ENCODE data around the gene SLF2. TPM values are rescaled to one million over a fixed set of nuclear protein-coding genes. Genes with fewer than 3 reads are reported as not detected.

SLF2 gene
- total and polyA plus RNA-seq, 2 of the 8 experiments (the other 6 are each of a cell fraction or from before 2014, with no cell fraction given) = 5.5 to 20.9 TPM

DNA sequence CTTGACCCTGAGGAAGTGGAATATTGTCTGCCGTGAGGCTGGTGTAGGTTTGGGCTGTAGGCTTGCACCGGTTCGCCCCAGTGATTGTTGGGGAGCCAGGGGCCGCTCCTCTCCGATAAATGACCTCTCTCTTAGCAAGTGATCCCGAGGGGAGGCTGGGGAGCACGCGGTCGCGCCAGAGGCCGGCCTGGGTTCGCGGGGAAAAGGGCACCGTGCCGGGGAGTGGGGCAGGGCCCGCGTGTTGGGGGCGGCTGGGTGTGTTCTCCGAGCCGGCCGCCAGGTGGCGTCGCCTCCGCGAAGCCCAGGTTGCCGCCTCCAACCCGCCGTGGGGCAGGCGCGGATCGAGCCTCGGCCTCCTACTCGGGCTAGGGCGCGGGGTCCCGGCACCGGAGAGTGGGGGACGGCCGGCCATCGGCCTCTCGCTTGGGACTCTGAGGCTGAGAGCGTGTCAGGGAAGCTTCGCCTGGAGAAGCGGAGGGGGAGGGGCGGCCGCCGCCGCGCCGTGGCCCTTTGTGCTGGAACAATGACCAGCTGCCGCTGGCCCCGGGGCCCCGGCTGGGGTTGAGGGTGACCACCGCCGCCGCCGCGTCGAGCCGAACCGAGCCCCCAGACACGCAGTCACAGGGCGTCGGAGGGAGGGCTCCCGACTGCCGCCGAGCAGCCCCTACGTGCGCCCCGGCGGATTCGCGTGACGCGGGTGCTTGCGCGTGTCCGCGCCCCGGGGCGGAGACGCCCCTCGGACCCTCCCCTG, 86.4 kb downstream of the SLF2 start (continued):
- TF ChIP-seq, protein P1, sequence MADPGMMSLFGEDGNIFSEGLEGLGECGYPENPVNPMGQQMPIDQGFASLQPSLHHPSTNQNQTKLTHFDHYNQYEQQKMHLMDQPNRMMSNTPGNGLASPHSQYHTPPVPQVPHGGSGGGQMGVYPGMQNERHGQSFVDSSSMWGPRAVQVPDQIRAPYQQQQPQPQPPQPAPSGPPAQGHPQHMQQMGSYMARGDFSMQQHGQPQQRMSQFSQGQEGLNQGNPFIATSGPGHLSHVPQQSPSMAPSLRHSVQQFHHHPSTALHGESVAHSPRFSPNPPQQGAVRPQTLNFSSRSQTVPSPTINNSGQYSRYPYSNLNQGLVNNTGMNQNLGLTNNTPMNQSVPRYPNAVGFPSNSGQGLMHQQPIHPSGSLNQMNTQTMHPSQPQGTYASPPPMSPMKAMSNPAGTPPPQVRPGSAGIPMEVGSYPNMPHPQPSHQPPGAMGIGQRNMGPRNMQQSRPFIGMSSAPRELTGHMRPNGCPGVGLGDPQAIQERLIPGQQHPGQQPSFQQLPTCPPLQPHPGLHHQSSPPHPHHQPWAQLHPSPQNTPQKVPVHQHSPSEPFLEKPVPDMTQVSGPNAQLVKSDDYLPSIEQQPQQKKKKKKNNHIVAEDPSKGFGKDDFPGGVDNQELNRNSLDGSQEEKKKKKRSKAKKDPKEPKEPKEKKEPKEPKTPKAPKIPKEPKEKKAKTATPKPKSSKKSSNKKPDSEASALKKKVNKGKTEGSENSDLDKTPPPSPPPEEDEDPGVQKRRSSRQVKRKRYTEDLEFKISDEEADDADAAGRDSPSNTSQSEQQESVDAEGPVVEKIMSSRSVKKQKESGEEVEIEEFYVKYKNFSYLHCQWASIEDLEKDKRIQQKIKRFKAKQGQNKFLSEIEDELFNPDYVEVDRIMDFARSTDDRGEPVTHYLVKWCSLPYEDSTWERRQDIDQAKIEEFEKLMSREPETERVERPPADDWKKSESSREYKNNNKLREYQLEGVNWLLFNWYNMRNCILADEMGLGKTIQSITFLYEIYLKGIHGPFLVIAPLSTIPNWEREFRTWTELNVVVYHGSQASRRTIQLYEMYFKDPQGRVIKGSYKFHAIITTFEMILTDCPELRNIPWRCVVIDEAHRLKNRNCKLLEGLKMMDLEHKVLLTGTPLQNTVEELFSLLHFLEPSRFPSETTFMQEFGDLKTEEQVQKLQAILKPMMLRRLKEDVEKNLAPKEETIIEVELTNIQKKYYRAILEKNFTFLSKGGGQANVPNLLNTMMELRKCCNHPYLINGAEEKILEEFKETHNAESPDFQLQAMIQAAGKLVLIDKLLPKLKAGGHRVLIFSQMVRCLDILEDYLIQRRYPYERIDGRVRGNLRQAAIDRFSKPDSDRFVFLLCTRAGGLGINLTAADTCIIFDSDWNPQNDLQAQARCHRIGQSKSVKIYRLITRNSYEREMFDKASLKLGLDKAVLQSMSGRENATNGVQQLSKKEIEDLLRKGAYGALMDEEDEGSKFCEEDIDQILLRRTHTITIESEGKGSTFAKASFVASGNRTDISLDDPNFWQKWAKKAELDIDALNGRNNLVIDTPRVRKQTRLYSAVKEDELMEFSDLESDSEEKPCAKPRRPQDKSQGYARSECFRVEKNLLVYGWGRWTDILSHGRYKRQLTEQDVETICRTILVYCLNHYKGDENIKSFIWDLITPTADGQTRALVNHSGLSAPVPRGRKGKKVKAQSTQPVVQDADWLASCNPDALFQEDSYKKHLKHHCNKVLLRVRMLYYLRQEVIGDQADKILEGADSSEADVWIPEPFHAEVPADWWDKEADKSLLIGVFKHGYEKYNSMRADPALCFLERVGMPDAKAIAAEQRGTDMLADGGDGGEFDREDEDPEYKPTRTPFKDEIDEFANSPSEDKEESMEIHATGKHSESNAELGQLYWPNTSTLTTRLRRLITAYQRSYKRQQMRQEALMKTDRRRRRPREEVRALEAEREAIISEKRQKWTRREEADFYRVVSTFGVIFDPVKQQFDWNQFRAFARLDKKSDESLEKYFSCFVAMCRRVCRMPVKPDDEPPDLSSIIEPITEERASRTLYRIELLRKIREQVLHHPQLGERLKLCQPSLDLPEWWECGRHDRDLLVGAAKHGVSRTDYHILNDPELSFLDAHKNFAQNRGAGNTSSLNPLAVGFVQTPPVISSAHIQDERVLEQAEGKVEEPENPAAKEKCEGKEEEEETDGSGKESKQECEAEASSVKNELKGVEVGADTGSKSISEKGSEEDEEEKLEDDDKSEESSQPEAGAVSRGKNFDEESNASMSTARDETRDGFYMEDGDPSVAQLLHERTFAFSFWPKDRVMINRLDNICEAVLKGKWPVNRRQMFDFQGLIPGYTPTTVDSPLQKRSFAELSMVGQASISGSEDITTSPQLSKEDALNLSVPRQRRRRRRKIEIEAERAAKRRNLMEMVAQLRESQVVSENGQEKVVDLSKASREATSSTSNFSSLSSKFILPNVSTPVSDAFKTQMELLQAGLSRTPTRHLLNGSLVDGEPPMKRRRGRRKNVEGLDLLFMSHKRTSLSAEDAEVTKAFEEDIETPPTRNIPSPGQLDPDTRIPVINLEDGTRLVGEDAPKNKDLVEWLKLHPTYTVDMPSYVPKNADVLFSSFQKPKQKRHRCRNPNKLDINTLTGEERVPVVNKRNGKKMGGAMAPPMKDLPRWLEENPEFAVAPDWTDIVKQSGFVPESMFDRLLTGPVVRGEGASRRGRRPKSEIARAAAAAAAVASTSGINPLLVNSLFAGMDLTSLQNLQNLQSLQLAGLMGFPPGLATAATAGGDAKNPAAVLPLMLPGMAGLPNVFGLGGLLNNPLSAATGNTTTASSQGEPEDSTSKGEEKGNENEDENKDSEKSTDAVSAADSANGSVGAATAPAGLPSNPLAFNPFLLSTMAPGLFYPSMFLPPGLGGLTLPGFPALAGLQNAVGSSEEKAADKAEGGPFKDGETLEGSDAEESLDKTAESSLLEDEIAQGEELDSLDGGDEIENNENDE (IDR thresholded peaks at IDR 0.05; ENCODE audit: insufficient replicate concordance, low read length) = no peak
- TF ChIP-seq BRCA1 (IDR thresholded peaks at IDR 0.05; ENCODE audit: low read depth, low read length) (no peak), RNF2 (IDR thresholded peaks at IDR 0.05; ENCODE audit: borderline replicate concordance, low read depth, low read length, missing control alignments, poor library complexity, severe bottlenecking) (no peak), EGR1 (IDR thresholded peaks at IDR 0.05; ENCODE audit: borderline replicate concordance, low read depth, low read length) (no peak; the same call in 1 of the 2 replicates), KDM1A (IDR thresholded peaks at IDR 0.05; ENCODE audit: borderline replicate concordance, low read length) (no peak), PHF8 (conservative IDR thresholded peaks at IDR 0.05; ENCODE audit: low read depth, low read length) (peak; percentile 73), HDAC6 (IDR thresholded peaks at IDR 0.05; ENCODE audit: low read depth, low read length) (no peak), RBBP5 (IDR thresholded peaks at IDR 0.05; ENCODE audit: borderline replicate concordance, low read depth, low read length) (peak; percentile 54; the same call in 1 of the 2 replicates)
